Measurements from ENCODE around the gene THAP10. TPM values are rescaled to one million over a fixed set of nuclear protein-coding genes. Genes with fewer than 3 reads are reported as not detected.

The THAP10 gene
- total and polyA plus RNA-seq, 4 donors, result 1.2 to 3.1 (median 2.2) TPM

GRCh38 chr15:70853318-70853972 is 38.8 kb downstream of the THAP10 start:
- DNase-seq (peak; percentile 68 to 76 (median 69)), ATAC-seq (ENCODE audit: insufficient read depth, low FRiP score) (no peak)
- 6 to 18% methylated on average over 23 to 54 of the region's 54 CpGs for WGBS, 2 donors
- peak overlapping the region; percentile 77 for H3K4me3 ChIP-seq
- peaks cover 0 to 3% (median 2%) of the 10 kb centered on the region in 3 donors for H3K27me3 ChIP-seq (ENCODE audit: control insufficient read depth in 3 of 3, insufficient read depth in 3 of 3, low read length in 2 of 3)
- no peak for TF ChIP-seq CTCF (IDR thresholded peaks at IDR 0.05; ENCODE audit: control extremely low read depth, extremely low read depth)
- peak overlapping the region; percentile 66 to 84 for H3K9ac ChIP-seq (ENCODE audit: insufficient read depth in 1 of 2, low read length in 2 of 2)
- H3K36me3 ChIP-seq (ENCODE audit: control insufficient read depth in 4 of 4, insufficient read depth in 4 of 4, low read length in 4 of 4), result peaks cover 0 to 14% (median 5%) of the 10 kb centered on the region in 4 donors
- peaks cover 5 to 36% (median 12%) of the 10 kb centered on the region in 5 donors for H3K4me1 ChIP-seq (ENCODE audit: control insufficient read depth in 5 of 5, insufficient read depth in 5 of 5, low read length in 5 of 5)
- no peaks in the 10 kb centered on the region for H3K9me3 ChIP-seq (ENCODE audit: control insufficient read depth in 4 of 4, insufficient read depth in 3 of 4, low read length in 3 of 4)
- H3K27ac ChIP-seq (ENCODE audit: low read depth in 1 of 2, low read length in 1 of 2), result peak overlapping the region; percentile 92 to 94

GRCh38 chr15:70852501-70853317 is 39.5 kb downstream of the THAP10 start:
- H3K27ac ChIP-seq (ENCODE audit: low read depth in 1 of 2, low read length in 1 of 2), result peak overlapping the region; percentile 23 to 92
- no peak for ATAC-seq (ENCODE audit: insufficient read depth, low FRiP score)

GRCh38 chr15:70851889-70852288 is 40.3 kb downstream of the THAP10 start:
- peaks cover 5 to 27% (median 10%) of the 10 kb centered on the region in 5 donors for H3K4me1 ChIP-seq (ENCODE audit: control insufficient read depth in 5 of 5, insufficient read depth in 5 of 5, low read length in 5 of 5)
- WGBS, 2 donors, result 96 to 97% methylated on average over 6 of the region's 6 CpGs
- ATAC-seq (ENCODE audit: insufficient read depth, low FRiP score) (no peak), DNase-seq (no peak)
- H3K27ac ChIP-seq (ENCODE audit: low read depth in 1 of 2, low read length in 1 of 2), result peak overlapping the region in 1 of 2 donors; percentile 50
- no peaks in the 10 kb centered on the region for H3K9me3 ChIP-seq (ENCODE audit: control insufficient read depth in 4 of 4, insufficient read depth in 3 of 4, low read length in 3 of 4)
- no peak for TF ChIP-seq CTCF (IDR thresholded peaks at IDR 0.05; ENCODE audit: control extremely low read depth, extremely low read depth)
- peaks cover 0 to 3% (median 2%) of the 10 kb centered on the region in 3 donors for H3K27me3 ChIP-seq (ENCODE audit: control insufficient read depth in 3 of 3, insufficient read depth in 3 of 3, low read length in 2 of 3)
- H3K9ac ChIP-seq (ENCODE audit: insufficient read depth in 1 of 2, low read length in 2 of 2), result no peak overlapping the region
- H3K36me3 ChIP-seq (ENCODE audit: control insufficient read depth in 4 of 4, insufficient read depth in 4 of 4, low read length in 4 of 4), result peaks cover 0 to 14% (median 7%) of the 10 kb centered on the region in 4 donors
- H3K4me3 ChIP-seq, result no peak overlapping the region

More at GRCh38 chr15:70852501-70853317, 39.5 kb downstream of the THAP10 start:
- H3K4me1 ChIP-seq (ENCODE audit: control insufficient read depth in 5 of 5, insufficient read depth in 5 of 5, low read length in 5 of 5), result peaks cover 5 to 34% (median 12%) of the 10 kb centered on the region in 5 donors
- peak overlapping the region; percentile 66 to 84 for H3K9ac ChIP-seq (ENCODE audit: insufficient read depth in 1 of 2, low read length in 2 of 2)
- peak in 1 of 3 donors; percentile 32 for DNase-seq
- H3K36me3 ChIP-seq (ENCODE audit: control insufficient read depth in 4 of 4, insufficient read depth in 4 of 4, low read length in 4 of 4), result peaks cover 0 to 14% (median 7%) of the 10 kb centered on the region in 4 donors
- WGBS, 2 donors, result 53 to 70% methylated on average over 11 of the region's 11 CpGs
- H3K9me3 ChIP-seq (ENCODE audit: control insufficient read depth in 4 of 4, insufficient read depth in 3 of 4, low read length in 3 of 4), result no peaks in the 10 kb centered on the region
- no peak for TF ChIP-seq CTCF (IDR thresholded peaks at IDR 0.05; ENCODE audit: control extremely low read depth, extremely low read depth)
- H3K27me3 ChIP-seq (ENCODE audit: control insufficient read depth in 3 of 3, insufficient read depth in 3 of 3, low read length in 2 of 3), result peaks cover 0 to 3% (median 2%) of the 10 kb centered on the region in 3 donors
- H3K4me3 ChIP-seq, result peak overlapping the region; percentile 77
